GM23338 (cell line): ENCODE results near the gene NUP50. TPM values are rescaled to one million over a fixed set of nuclear protein-coding genes. Genes with fewer than 3 reads are reported as not detected.

Source experiments
- ATAC-seq: fragments of 200-7000 bp; cut with Tn5 transposase; 3 replicates; pipeline ENCODE4 v1.9.1; 2020
- DNase-seq: peaks from one replicate; pipeline ENCODE4 v3.0.0-alpha.2; 2015; ENCODE audit warnings: low spot score
- H2AFZ ChIP-seq: fragments of 200-600 bp; sonication (generic); 2 replicates; pipeline ENCODE4 v1.8.0; 2016; ENCODE audit warnings: antibody characterized with exemption, mild to moderate bottlenecking, moderate library complexity
- H3F3A ChIP-seq: fragments of 200-600 bp; sonication (generic); replicated peaks from 2 replicates; pipeline ENCODE4 v1.8.0; 2017; ENCODE audit warnings: antibody characterized with exemption, mixed run types, low read depth
- H3K27ac ChIP-seq: fragments of 200-600 bp; sonication (generic); 2 replicates; pipeline ENCODE4 v1.6.1; 2016; ENCODE audit warnings: low read depth
- H3K27me3 ChIP-seq: fragments of 200-600 bp; sonication (generic); 2 replicates; pipeline ENCODE4 v1.8.0; 2016; ENCODE audit warnings: mild to moderate bottlenecking, mixed run types, moderate library complexity; ENCODE audit not compliant: insufficient read depth
- H3K36me3 ChIP-seq: fragments of 200-600 bp; sonication (generic); 2 replicates; pipeline ENCODE4 v1.8.0; 2016; ENCODE audit warnings: mild to moderate bottlenecking; ENCODE audit not compliant: insufficient read depth
- H3K4me1 ChIP-seq: fragments of 200-600 bp; sonication (generic); 2 replicates; pipeline ENCODE4 v1.8.0; 2016; ENCODE audit warnings: mild to moderate bottlenecking, moderate library complexity; ENCODE audit not compliant: insufficient read depth
- H3K4me2 ChIP-seq: fragments of 200-600 bp; sonication (generic); 2 replicates; pipeline ENCODE4 v1.7.1; 2017; ENCODE audit warnings: mixed run types
- H3K4me3 ChIP-seq: fragments of 200-600 bp; sonication (generic); 2 replicates; pipeline ENCODE4 v1.6.1; 2016; ENCODE audit warnings: mixed run types
- H3K79me2 ChIP-seq: fragments of 200-600 bp; sonication (generic); replicated peaks from 2 replicates; pipeline ENCODE4 v1.8.0; 2017; ENCODE audit warnings: mild to moderate bottlenecking; ENCODE audit not compliant: insufficient read depth
- H3K9me2 ChIP-seq: fragments of 200-600 bp; sonication (generic); 2 replicates; pipeline ENCODE4 v1.8.0; 2017; ENCODE audit not compliant: insufficient read depth
- H4K20me1 ChIP-seq: fragments of 200-600 bp; sonication (generic); replicated peaks from 2 replicates; pipeline ENCODE4 v1.8.0; 2017; ENCODE audit warnings: mild to moderate bottlenecking; ENCODE audit not compliant: insufficient read depth
- H3K27ac Mint-ChIP-seq: 2 replicates; pipeline ENCODE4 v1.8.0; 2020; ENCODE audit warnings: inconsistent platforms, mild to moderate bottlenecking, moderate library complexity, mixed read lengths
- H3K27me3 Mint-ChIP-seq: 3 replicates; pipeline ENCODE4 v1.8.0; 2022; ENCODE audit warnings: low read depth, mild to moderate bottlenecking, moderate library complexity, mixed read lengths, inconsistent platforms; ENCODE audit not compliant: insufficient read depth, poor library complexity
- H3K36me3 Mint-ChIP-seq: 3 replicates; pipeline ENCODE4 v1.8.0; 2021; ENCODE audit warnings: low read depth, mild to moderate bottlenecking, inconsistent platforms, moderate library complexity, mixed read lengths
- H3K4me1 Mint-ChIP-seq: 3 replicates; pipeline ENCODE4 v1.8.0; 2020; ENCODE audit warnings: mild to moderate bottlenecking, inconsistent platforms, mixed read lengths
- H3K4me3 Mint-ChIP-seq: 3 replicates; pipeline ENCODE4 v1.8.0; 2021; ENCODE audit warnings: moderate library complexity, mild to moderate bottlenecking, inconsistent platforms, mixed read lengths
- H3K9me3 Mint-ChIP-seq: 3 replicates; pipeline ENCODE4 v1.8.0; 2020; ENCODE audit warnings: moderate library complexity, mild to moderate bottlenecking, inconsistent platforms, mixed read lengths
- CREB1 ChIP-seq: fragments of 250-450 bp; sonication (Bioruptor Pico); IDR thresholded peaks from 2 replicates; pipeline ENCODE4 v1.5.0; 2020; ENCODE audit warnings: low read depth, mild to moderate bottlenecking, moderate library complexity
- ETS1 ChIP-seq: IDR thresholded peaks from 2 replicates; pipeline ENCODE4 v1.6.1; 2016; ENCODE audit warnings: antibody characterized with exemption
- NANOG ChIP-seq: IDR thresholded peaks from 2 replicates; pipeline ENCODE4 v1.6.1; 2016; ENCODE audit warnings: antibody characterized with exemption, borderline replicate concordance
- REST ChIP-seq: IDR thresholded peaks from one replicate; pipeline ENCODE4 v1.6.1; 2018; ENCODE audit warnings: antibody characterized with exemption; ENCODE audit not compliant: unreplicated experiment
- ZNF331 ChIP-seq: fragments of 250-450 bp; sonication (Bioruptor Pico); IDR thresholded peaks from 2 replicates; pipeline ENCODE4 v1.5.0; 2020; ENCODE audit warnings: low read depth, mild to moderate bottlenecking, moderate library complexity
- ZNF462 ChIP-seq: fragments of 250-450 bp; sonication (Bioruptor Pico); IDR thresholded peaks from 2 replicates; pipeline ENCODE4 v1.5.0; 2020; ENCODE audit warnings: mild to moderate bottlenecking, moderate library complexity
- polyA plus RNA-seq: library from polyadenylated mRNA; unstranded; fragments of >200 nt; fragmentation: Nextera tagmentation; extraction: Ambion mirVana; gene quantifications from 2 replicates; pipeline ENCODE4 v1.2.1, GENCODE V29; 2016
- total RNA-seq: library from RNA; depleted of rRNA; stranded (reverse); fragments of >200 nt; shearing (Covaris generic); gene quantifications from 2 replicates; pipeline ENCODE4 v1.2.3, GENCODE V29; 2014
- TF ChIP-seq, protein P1 (sequence below), 2 experiments: fragments of 200-600 bp in 1 of 2; sonication (generic) in 1 of 2; conservative IDR thresholded peaks; 2 replicates each; pipeline versions ENCODE4 v1.5.1 to v1.6.1; 2016 to 2017; ENCODE audit warnings: antibody characterized with exemption in 2 of 2, low read depth in 2 of 2, mild to moderate bottlenecking in 2 of 2, moderate library complexity in 1 of 2

Gene NUP50
- total and polyA plus RNA-seq, 2 experiments from 2014 or later, result 45.9 to 96.6 TPM

- TF ChIP-seq, protein P1, sequence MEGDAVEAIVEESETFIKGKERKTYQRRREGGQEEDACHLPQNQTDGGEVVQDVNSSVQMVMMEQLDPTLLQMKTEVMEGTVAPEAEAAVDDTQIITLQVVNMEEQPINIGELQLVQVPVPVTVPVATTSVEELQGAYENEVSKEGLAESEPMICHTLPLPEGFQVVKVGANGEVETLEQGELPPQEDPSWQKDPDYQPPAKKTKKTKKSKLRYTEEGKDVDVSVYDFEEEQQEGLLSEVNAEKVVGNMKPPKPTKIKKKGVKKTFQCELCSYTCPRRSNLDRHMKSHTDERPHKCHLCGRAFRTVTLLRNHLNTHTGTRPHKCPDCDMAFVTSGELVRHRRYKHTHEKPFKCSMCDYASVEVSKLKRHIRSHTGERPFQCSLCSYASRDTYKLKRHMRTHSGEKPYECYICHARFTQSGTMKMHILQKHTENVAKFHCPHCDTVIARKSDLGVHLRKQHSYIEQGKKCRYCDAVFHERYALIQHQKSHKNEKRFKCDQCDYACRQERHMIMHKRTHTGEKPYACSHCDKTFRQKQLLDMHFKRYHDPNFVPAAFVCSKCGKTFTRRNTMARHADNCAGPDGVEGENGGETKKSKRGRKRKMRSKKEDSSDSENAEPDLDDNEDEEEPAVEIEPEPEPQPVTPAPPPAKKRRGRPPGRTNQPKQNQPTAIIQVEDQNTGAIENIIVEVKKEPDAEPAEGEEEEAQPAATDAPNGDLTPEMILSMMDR (conservative IDR thresholded peaks at IDR 0.05; ENCODE audit: low read depth in 2 of 2), result no peak
Observed at GRCh38 chr22:45230026-45230721, 66.4 kb downstream of the NUP50 start (continued).

DNA sequence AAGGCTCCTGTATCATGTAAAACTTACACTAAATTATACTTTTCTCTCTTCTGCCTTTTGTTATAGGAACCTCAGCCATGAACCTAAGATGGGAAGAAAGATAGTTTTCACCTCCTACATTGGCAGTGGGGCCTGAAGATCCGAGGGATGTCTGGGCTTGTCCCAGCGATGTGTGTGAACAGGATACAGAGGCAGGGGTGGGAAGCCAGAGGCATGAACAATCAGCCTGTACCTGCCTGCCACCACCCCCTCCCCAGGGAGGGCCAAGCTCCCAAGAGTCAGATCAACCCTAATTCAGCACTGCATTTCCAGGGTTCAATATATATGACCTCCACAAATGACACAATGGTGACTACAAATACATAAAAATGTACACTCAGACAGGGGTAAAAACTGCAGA lies 67.6 kb downstream of the NUP50 start:
- Histone ChIP-seq H3K79me2 (peaks cover 15% of the 10 kb centered on the region), H3K4me1 (no peaks in the 10 kb centered on the region), H3K4me3 (no peak overlapping the region), H3K27ac (no peak overlapping the region), H4K20me1 (0 out of 2 replicates have a peak, but pooled peaks cover 6% of the 10 kb centered on the region), H3F3A (no peaks in the 10 kb centered on the region), H3K27me3 (no peaks in the 10 kb centered on the region), H2AFZ (no peak overlapping the region), H3K36me3 (no peaks in the 10 kb centered on the region), H3K9me2 (no peaks in the 10 kb centered on the region), H3K4me2 (no peak overlapping the region)
- Mint-ChIP-seq H3K4me1 (peaks cover 20% of the 10 kb centered on the region), H3K36me3 (no peaks in the 10 kb centered on the region; the same call in 1 of the 3 replicates), H3K4me3 (no peak overlapping the region), H3K9me3 (no peaks in the 10 kb centered on the region; the same call in 2 of the 3 replicates), H3K27me3 (peaks cover 17% of the 10 kb centered on the region), H3K27ac (no peak overlapping the region)
- TF ChIP-seq, protein P1 (conservative IDR thresholded peaks at IDR 0.05; ENCODE audit: low read depth in 2 of 2), result no peak
- TF ChIP-seq ZNF462 (CRISPR knock-in tag) (no peak), ZNF331 (CRISPR knock-in tag) (no peak), CREB1 (CRISPR knock-in tag) (no peak), REST (no peak), NANOG (no peak), ETS1 (no peak)
- no peak for ATAC-seq
- DNase-seq, result no peak
